ENCODE measurements around the gene CCDC51.

DNA sequence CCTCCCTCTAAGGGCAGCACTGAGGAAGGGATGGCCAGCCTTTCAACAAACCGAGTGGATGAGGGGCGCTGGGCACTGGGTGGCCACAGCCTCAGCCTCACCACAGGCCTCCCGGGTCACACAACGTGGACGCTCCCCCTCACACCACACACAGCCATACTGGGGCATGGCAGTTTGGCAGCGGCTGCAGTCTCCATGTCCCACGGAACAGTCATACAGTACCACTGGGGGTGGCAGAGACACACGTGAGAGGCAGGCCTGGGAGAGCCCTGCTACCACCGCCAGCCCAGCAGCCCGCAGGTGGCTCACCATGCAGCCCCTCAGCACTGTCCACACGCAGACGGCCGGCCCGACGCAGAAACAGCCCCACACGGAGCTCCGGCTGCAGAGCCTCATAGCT is 21.8 kb downstream of the CCDC51 start:
- TF ChIP-seq, protein P1, sequence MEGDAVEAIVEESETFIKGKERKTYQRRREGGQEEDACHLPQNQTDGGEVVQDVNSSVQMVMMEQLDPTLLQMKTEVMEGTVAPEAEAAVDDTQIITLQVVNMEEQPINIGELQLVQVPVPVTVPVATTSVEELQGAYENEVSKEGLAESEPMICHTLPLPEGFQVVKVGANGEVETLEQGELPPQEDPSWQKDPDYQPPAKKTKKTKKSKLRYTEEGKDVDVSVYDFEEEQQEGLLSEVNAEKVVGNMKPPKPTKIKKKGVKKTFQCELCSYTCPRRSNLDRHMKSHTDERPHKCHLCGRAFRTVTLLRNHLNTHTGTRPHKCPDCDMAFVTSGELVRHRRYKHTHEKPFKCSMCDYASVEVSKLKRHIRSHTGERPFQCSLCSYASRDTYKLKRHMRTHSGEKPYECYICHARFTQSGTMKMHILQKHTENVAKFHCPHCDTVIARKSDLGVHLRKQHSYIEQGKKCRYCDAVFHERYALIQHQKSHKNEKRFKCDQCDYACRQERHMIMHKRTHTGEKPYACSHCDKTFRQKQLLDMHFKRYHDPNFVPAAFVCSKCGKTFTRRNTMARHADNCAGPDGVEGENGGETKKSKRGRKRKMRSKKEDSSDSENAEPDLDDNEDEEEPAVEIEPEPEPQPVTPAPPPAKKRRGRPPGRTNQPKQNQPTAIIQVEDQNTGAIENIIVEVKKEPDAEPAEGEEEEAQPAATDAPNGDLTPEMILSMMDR (IDR thresholded peaks at IDR 0.05), result no peak
- TF ChIP-seq POLR2A (IDR thresholded peaks at IDR 0.05), result no peak

All from uterus (tissue), 2 donors.